HG03469 (cell line): ENCODE data around the gene TAF11L4.
"Not testable (repeated sequence)": the region's sequence is repeated elsewhere in the genome, so short reads cannot be mapped to it uniquely, and the experiment has no call there.

Experiments used
- ATAC-seq: cut with Tn5 transposase; IDR thresholded peaks from one replicate; pipeline ENCODE4 v1.9.1; 2021; ENCODE audit warnings: mild to moderate bottlenecking, moderate library complexity, moderate number of reproducible peaks; ENCODE audit not compliant: unreplicated experiment

The TAF11L4 gene

DNA sequence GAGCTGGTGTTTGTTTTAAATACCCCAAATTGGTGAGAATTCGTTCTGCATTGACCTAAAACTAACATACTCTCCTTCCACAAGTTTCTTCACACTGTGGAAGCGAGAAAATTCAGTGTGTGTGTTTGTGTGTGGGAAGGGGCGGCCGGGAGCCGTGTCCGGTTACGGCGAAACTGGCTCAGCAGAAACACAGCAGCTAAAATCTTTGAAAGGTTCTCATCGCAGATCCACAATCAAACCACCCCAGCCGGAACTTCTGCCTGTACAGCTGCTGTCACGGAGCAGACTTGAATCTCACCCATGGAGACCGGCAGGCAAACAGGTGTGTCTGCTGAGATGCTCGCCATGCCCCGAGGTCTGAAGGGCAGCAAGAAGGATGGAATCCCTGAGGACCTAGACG lies at the start of gene TAF11L4:
Gene TAF11L4, plus strand, starts transcription at position 301 of the 400 bp plus-strand sequence.
- not testable (repeated sequence) for ATAC-seq

DNA sequence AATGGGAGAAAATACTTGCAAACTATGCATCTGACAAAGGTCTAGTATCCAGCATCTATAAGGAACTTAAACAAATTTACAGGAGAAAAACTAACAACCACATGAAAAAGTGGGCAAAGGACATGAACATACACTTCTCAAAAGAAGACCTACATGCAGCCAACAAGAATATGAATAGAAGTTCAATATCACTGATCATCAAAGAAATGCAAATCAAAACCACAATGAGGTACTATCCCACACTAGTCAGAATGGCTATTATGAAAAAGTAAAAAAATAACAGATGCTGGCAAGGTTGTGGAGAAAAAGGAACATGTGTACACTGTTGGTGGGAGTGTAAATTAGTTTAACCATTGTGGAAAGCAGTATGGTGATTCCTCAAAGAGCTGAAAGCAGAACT lies 46.5 kb upstream of the TAF11L4 start:
- ATAC-seq = peak; percentile 53

DNA sequence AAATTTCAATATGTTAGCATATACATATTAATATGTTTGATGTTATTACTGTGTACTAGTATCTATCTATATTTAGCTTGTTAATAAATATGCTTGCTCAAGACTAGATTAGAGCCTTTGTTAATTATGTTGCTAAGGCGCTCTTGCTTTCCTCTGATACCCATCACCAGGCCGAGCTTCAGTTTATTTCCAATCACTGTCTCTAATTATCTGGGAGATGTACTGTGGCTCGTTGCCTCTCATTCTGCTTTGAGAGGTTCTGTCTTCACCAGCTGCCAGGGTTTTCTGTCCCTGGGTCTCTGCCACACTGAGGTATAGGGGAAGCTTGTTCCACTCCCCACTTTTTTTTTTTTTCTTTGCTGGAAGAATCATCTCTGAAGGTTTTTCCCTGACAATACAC lies 44.6 kb upstream of the TAF11L4 start:
- ATAC-seq = no peak

DNA sequence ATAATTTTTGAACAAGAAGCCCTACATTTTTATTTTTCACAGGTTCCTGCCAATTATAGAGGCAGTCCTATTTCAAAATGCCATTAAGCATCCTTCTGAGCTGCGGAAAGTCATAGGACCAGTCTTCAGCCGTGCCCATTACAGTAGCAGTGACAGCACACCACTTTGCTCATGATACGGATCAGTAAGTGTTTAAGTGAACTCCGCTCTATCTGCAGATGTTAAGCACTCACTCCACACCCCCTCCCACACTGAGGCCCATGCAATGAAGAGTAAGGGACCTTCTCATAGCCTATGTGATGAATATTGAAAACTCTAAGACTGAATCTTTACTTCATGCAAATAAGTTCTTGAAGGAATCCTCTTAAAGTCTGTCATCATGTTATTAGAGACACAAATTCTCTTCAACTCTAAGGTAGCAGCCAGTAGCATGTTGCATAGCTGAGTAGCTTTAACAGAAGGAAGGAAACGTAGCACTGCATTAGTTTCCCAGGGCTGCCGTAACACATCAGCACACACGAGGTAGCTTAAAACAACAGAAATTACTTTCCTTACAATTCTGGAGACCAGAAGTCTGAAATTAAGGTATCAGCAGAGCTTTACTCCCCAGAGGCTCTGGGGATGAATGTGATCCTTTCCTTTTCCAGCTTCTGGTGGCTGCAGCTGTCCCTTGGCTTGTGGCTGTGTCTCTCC lies 43.9 kb upstream of the TAF11L4 start:
- no peak for ATAC-seq

DNA sequence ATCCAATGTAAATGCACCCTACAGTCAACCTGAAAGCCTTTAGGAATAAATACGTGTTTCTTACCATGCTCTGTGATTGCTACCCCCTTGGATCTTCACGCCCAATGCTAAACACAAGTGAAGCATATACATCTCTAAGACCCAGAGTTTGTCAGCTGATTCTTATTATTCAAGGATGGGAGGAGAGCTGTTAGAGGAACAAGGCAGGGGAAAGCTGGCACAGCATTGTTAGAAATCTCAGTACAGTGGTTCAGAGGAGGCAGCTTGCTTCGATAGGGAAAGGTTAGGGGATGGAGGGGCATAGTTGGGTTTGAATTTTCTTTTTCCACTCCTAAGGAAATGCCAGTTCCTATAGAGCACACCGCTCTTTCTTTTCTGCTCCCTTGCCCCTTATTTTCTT lies 40.2 kb upstream of the TAF11L4 start:
- ATAC-seq = no peak

DNA sequence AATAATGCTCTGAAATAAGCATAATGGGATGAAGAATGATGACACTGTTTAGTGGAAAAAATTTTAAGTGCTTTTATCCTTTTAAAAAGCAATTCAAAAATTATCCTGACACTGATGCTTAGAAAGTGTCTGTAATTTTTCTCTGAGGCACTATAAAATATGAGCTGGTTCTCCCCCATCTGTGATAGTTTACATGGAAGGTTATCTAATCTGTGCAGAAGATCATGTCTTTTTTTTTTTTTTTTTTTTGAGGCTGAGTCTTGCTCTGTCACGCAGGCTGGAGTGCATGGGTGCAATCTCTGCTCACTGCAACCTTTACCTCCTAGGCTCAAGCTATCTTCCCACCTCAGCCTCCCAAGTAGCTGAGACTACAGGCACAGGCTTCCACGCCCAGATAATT lies 38.8 kb upstream of the TAF11L4 start:
- no peak for ATAC-seq

DNA sequence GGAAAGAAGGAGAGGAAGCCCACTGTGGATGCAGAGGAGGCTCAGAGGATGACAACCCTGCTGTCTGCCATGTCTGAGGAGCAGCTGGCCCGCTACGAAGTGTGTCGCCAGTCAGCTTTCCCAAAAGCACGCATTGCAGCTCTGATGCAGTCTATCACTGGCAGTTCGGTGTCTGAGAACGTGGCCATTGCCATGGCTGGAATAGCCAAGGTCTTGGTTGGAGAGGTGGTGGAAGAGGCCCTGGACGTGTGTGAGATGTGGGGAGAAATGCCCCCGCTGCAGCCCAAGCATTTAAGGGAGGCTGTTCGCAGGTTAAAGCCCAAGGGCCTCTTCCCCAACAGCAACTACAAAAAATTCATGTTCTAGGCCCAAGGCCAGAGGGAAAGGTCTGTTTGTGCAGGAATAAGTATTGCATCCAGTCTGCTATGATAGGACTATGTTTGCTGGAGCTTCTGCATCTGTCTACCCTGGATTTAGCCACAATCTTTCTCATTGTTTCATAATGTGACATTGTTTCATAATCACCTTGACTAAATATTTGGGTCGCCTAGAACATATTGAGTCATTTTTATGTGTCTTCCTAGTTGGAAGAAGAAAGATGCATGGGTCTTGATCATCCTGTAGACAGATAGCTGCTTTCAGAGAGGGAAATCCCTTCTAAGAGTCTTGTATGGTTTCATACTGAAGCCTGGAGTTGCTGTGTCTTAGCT lies 35.0 kb upstream of the TAF11L4 start:
- not testable (repeated sequence) for ATAC-seq

DNA sequence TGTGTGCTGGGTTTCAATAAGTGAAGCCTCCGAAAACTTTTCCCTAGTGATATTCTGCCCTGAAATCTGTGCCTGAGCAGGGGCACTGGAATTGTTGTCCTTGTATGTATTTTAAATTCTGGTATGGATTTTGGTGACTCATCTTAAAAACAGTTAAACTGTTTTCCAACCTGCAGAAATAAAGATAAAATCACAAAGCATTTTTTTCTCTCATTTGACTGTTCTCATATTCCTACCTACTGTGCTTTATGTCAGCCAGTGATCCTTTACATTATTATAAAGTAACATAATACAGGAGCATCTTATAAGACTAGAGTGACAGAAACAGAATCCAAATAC lies 34.5 kb upstream of the TAF11L4 start:
- ATAC-seq = no peak

DNA sequence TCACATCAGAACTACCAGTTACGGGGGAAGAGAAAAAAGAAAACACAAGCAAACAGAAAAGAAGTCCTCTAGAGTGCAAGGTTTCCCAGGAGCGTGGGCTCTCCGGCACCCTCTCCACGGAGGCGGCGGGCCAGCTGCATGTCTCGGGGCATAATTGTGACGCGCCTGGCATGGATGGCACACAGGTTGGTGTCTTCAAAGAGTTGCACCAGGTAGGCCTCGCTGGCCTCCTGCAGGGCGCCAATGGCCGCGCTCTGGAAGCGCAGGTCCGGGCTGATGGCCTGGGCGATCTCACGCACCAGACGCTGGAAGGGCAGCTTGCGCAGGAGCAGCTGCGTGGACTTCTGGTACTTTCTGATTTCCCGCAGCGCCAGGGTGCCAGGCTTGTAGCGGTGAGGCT lies 30.3 kb upstream of the TAF11L4 start:
- ATAC-seq = not testable (repeated sequence)

DNA sequence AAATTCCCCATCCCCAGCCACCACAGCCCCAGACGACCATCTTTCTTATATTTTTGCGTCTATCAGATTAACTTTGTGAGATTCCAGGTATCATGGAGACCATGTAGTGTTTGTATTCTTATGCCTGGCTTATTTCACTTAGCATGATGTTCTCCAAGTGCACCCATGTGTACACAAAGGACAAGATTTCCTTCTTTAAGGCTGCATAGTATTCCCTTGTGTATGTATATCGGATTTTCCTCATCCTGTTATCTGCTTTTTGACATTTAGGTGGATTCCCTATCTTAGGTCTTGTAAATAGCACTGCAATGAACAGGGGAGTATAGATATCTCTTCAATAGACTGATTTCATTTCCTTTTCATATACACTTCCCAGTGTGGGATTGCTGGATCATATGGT lies 28.8 kb upstream of the TAF11L4 start:
- no peak for ATAC-seq

DNA sequence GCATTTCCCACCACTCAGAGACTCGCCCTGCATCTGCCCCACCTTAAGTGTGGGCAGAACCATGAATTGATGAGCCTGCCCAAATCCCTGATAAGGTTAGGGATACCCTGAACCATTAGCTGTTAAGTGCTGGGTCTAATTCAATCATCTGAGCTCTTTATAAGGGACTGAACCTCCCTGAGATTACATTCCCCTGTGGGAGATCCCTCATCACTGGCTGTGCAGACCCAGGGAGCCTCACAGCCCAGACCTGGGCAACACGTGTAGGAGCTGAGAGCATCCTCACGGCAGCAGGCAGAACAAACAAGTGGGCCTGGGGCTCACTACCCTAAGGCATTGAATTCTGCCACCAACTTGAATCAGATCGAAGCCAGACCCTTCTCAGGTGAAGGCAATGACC lies 24.2 kb upstream of the TAF11L4 start:
- no peak for ATAC-seq

DNA sequence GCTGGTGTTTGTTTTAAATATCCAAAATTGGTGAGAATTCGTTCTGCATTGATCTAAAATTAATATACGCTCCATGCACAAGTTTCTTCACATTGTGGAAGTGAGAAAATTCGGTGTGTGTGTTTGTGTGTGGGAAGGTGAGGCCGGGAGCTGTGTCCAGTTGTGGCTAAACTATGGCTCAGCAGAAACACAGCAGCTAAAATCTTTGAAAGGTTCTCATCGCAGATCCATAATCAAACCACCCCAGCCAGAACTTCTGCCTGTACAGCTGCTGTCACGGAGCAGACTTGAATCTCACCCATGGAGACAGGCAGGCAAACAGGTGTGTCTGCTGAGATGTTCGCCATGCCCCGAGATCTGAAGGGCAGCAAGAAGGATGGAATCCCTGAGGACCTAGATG lies 23.7 kb upstream of the TAF11L4 start, which contains the start of gene TAF11L2:
Gene TAF11L2, plus strand, starts transcription at position 301 of the 400 bp plus-strand sequence.
- not testable (repeated sequence) for ATAC-seq

DNA sequence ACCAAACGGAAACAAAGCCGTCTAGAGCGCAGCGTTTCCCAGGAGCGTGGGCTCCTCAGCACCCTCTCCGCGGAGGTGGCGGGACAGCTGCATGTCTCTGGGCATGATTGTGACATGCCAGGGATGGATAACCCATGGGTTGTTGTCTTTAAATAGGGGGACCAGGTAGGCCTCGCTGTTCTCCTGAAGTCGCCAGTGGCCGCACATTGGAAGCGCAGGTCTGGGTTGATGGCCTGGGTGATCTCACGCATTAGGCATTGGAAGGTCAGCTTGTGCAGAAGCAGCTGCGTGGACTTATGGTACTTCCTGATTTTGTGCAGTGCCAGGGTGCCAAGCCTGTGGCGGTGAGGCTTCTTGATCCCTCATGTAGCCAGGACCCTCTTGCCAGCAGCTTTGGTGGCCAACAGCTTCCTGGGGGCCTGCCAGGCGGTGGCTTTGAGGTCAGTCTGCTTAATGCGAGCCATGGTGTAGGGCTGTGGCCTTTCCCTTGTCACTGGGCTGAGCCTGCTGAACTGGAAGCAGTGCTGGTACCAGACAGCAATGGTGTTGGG lies 9.8 kb upstream of the TAF11L4 start:
- no peak for ATAC-seq

DNA sequence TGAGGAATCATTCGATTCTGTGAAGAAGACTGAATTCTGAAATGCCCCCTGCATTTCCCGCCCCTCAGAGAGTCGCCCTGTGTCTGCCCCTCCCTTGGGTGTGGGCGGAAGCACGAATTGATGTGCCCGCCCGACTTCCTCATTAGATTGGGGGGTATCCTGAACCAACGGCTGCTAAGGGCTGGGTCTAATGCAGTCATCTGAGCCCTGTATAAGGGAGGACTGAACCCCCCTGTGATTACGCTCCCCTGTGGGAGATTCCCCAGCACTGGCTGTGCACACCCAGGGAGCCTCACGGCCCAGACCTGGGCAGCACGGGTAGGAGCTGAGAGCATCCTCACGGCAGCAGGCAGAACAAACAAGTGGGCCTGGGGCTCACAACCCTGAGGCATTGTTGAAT lies 4.1 kb upstream of the TAF11L4 start:
- ATAC-seq = not testable (repeated sequence)

DNA sequence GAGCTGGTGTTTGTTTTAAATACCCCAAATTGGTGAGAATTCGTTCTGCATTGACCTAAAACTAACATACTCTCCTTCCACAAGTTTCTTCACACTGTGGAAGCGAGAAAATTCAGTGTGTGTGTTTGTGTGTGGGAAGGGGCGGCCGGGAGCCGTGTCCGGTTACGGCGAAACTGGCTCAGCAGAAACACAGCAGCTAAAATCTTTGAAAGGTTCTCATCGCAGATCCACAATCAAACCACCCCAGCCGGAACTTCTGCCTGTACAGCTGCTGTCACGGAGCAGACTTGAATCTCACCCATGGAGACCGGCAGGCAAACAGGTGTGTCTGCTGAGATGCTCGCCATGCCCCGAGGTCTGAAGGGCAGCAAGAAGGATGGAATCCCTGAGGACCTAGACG lies 3.5 kb upstream of the TAF11L4 start, which contains the start of gene TAF11L3:
Gene TAF11L3, plus strand, starts transcription at position 301 of the 400 bp plus-strand sequence.
- not testable (repeated sequence) for ATAC-seq

DNA sequence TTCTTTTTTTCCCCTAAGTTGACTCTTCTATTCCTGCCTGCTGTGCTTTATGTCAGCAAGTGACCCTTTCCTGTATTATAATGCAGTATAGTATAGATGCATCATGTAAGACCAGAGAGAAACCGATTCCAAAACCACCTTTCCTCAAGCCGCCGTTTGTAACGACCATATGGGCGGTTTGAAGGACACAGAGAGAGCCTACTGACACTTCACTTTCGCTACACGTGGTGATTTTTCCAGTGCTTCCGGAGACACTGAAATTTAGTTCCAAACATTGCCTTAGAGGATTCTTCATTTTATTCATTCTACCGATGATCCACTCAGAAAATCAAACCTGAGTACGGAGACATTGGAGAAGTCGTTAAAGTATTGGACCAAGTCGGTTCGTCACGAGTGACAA lies 2.1 kb upstream of the TAF11L4 start:
- ATAC-seq = not testable (repeated sequence)

DNA sequence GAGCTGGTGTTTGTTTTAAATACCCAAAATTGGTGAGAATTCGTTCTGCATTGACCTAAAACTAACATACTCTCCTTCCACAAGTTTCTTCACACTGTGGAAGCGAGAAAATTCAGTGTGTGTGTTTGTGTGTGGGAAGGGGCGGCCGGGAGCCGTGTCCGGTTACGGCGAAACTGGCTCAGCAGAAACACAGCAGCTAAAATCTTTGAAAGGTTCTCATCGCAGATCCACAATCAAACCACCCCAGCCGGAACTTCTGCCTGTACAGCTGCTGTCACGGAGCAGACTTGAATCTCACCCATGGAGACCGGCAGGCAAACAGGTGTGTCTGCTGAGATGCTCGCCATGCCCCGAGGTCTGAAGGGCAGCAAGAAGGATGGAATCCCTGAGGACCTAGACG lies 3.3 kb downstream of the TAF11L4 start, which contains the start of gene TAF11L5:
Gene TAF11L5, plus strand, starts transcription at position 301 of the 400 bp plus-strand sequence.
- not testable (repeated sequence) for ATAC-seq

DNA sequence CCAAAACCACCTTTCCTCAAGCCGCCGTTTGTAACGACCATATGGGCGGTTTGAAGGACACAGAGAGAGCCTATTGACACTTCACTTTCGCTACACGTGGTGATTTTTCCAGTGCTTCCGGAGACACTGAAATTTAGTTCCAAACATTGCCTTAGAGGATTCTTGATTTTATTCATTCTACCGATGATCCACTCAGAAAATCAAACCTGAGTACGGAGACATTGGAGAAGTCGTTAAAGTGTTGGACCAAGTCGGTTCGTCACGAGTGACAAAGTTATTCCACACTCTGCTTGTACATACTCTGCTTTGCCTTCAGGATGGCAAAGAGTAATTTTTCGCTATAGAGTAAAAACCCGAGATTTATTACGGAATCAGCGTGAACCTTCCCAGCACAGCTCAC lies 4.9 kb downstream of the TAF11L4 start:
- not testable (repeated sequence) for ATAC-seq

DNA sequence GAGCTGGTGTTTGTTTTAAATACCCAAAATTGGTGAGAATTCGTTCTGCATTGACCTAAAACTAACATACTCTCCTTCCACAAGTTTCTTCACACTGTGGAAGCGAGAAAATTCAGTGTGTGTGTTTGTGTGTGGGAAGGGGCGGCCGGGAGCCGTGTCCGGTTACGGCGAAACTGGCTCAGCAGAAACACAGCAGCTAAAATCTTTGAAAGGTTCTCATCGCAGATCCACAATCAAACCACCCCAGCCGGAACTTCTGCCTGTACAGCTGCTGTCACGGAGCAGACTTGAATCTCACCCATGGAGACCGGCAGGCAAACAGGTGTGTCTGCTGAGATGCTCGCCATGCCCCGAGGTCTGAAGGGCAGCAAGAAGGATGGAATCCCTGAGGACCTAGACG lies 6.8 kb downstream of the TAF11L4 start, which contains the start of gene TAF11L6:
Gene TAF11L6, plus strand, starts transcription at position 301 of the 400 bp plus-strand sequence.
- not testable (repeated sequence) for ATAC-seq
